ENCODE data around the gene C2CD4A. TPM values are rescaled to one million over a fixed set of nuclear protein-coding genes. Genes with fewer than 3 reads are reported as not detected.

Gene C2CD4A
- total and polyA plus RNA-seq, 2 of the 4 experiments (the other 2 are of a cell fraction), result not detected

DNA sequence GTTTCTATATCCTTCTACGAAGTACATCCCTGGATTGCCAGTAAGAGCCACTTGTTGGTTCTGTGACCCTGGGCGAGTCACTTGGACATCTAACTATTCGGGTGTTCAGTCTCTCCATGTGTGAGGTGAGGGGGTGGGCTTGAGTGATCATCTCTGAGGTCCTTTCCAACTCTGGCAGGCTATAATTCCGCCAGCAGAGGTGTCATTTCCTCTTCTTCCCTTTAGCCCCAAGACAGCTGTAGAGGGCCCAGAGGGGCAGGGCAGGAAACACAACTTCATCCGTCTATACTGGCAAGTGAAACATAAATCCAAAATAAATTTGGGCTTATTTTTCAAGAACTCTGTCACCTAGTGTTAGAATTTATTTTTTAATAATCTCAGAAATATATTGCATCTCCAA lies 38.1 kb downstream of the C2CD4A start:
- 0 out of 2 replicates have a peak, but pooled peaks cover 2% of the 10 kb centered on the region for H3K9me1 ChIP-seq (ENCODE audit: insufficient read depth, low read length)
- BruUV-seq (replicated peaks), result no TSS peak
- dilution Hi-C loops (cut with HindIII; ENCODE audit: low sequenced_read_pairs, unreplicated experiment), result no loop called here
- no peak for TF ChIP-seq BHLHE40 (IDR thresholded peaks at IDR 0.05; ENCODE audit: low read depth, low read length)
- no peaks in the 10 kb centered on the region for H3K79me1 ChIP-seq (ENCODE audit: low read depth in 1 of 2, low read length in 2 of 2)
- no peak overlapping the region for H3K9ac ChIP-seq (ENCODE audit: low read depth, low read length)
- peaks cover under 1% of the 10 kb centered on the region; the same call in 1 of the 2 replicates for H3K4me1 ChIP-seq (ENCODE audit: control insufficient read depth, insufficient read depth, low read length)
- DNase-seq (no peak), ATAC-seq (ENCODE audit: low read depth) (no peak)
- H4K20me1 ChIP-seq (ENCODE audit: insufficient read depth, low read length), result no peaks in the 10 kb centered on the region
- H3K27me3 ChIP-seq (ENCODE audit: control insufficient read depth, insufficient read depth, low read length), result no peaks in the 10 kb centered on the region; the same call in 1 of the 2 replicates
- no peak overlapping the region for H2AK9ac ChIP-seq (replicated peaks; ENCODE audit: low read depth, low read length, poor library complexity)
- H2BK20ac ChIP-seq (ENCODE audit: low read depth, low read length), result no peak overlapping the region
- no peak overlapping the region for H2BK15ac ChIP-seq (ENCODE audit: low read depth, low read length)
- H4K91ac ChIP-seq (ENCODE audit: insufficient read depth, low read depth, low read length), result no peak overlapping the region
- intact Hi-C loops (cut with micrococcal nuclease), result no loop called here
- 45% methylated on average over 2 of the region's 5 CpGs; no CpG with 5 or more reads in 1 of the 2 experiments for WGBS, 2 experiments (ENCODE audit: extremely low coverage in 2 of 2, insufficient read length in 1 of 2)
- H3K4ac ChIP-seq (ENCODE audit: low read depth, low read length), result no peak overlapping the region
- H4K8ac ChIP-seq (ENCODE audit: low read depth in 2 of 2, low read length in 2 of 2), result no peak overlapping the region
- H3K4me2 ChIP-seq (ENCODE audit: low read depth, low read length), result no peak overlapping the region
- H3K27ac ChIP-seq (ENCODE audit: insufficient read depth, low read length), result no peak overlapping the region
- no peak overlapping the region for H3K56ac ChIP-seq (ENCODE audit: extremely low read depth, insufficient read depth, low read length)
- in situ Hi-C loops (cut with MboI; ENCODE audit: low sequenced_read_pairs), result no loop called here
- H2BK120ac ChIP-seq (ENCODE audit: low read depth, low read length), result no peak overlapping the region
- no peaks in the 10 kb centered on the region for H3K9me3 ChIP-seq (ENCODE audit: control insufficient read depth, insufficient read depth, low read length)
- H4K5ac ChIP-seq (ENCODE audit: low read depth, low read length), result no peak overlapping the region
- no peak overlapping the region for H2AK5ac ChIP-seq (ENCODE audit: low read depth, low read length)
- H2AFZ ChIP-seq (replicated peaks; ENCODE audit: low read length, poor library complexity), result no peak overlapping the region
- H3K18ac ChIP-seq (ENCODE audit: low read depth, low read length), result no peak overlapping the region
- H3K14ac ChIP-seq (replicated peaks; ENCODE audit: low read depth, low read length), result no peak overlapping the region
- no peak overlapping the region for H3K23ac ChIP-seq (ENCODE audit: low read depth, low read length)
- H3K4me3 ChIP-seq (ENCODE audit: insufficient read depth, low read depth, low read length), result no peak overlapping the region
- POLR2A ChIA-PET (ENCODE audit: unreplicated experiment), result no interaction called here
- no peaks in the 10 kb centered on the region for H3K36me3 ChIP-seq (ENCODE audit: control insufficient read depth, insufficient read depth, low read length)
- CTCF ChIA-PET, result no interaction called here
- no peak overlapping the region for H2BK5ac ChIP-seq (ENCODE audit: low read depth, low read length, poor library complexity, severe bottlenecking)

Data from IMR-90 (cell line).